ENCODE data around the gene ASAP2.
"Not testable (repeated sequence)": the region's sequence is repeated elsewhere in the genome, so short reads cannot be mapped to it uniquely, and the experiment has no call there.

ASAP2 gene

GRCh38 chr2:9211496-9211895, 4.9 kb downstream of the ASAP2 start:
- DNase-seq (ENCODE audit: low read depth, low spot score), result no peak

GRCh38 chr2:9212010-9212635, 5.5 kb downstream of the ASAP2 start:
- DNase-seq (ENCODE audit: low read depth, low spot score), result no peak

GRCh38 chr2:9212661-9213411, 6.2 kb downstream of the ASAP2 start:
- DNase-seq (ENCODE audit: low read depth, low spot score), result no peak

GRCh38 chr2:9213477-9214051, 7.0 kb downstream of the ASAP2 start:
- no peak for DNase-seq (ENCODE audit: low read depth, low spot score)

GRCh38 chr2:9214873-9215272, 8.3 kb downstream of the ASAP2 start:
- DNase-seq (ENCODE audit: low read depth, low spot score), result no peak

- DNase-seq (ENCODE audit: low read depth, low spot score), result no peak
Observed at GRCh38 chr2:9215680-9216079, 9.1 kb downstream of the ASAP2 start.

GRCh38 chr2:9216143-9216542, 9.5 kb downstream of the ASAP2 start:
- DNase-seq (ENCODE audit: low read depth, low spot score), result not testable (repeated sequence)

- no peak for DNase-seq (ENCODE audit: low read depth, low spot score)
Observed at GRCh38 chr2:9217838-9218770, 11.5 kb downstream of the ASAP2 start.

GRCh38 chr2:9219027-9219445, 12.4 kb downstream of the ASAP2 start:
- no peak for DNase-seq (ENCODE audit: low read depth, low spot score)

GRCh38 chr2:9220201-9220600, 13.6 kb downstream of the ASAP2 start:
- no peak for DNase-seq (ENCODE audit: low read depth, low spot score)

- no peak for DNase-seq (ENCODE audit: low read depth, low spot score)
Observed at GRCh38 chr2:9221223-9221622, 14.6 kb downstream of the ASAP2 start.

- DNase-seq (ENCODE audit: low read depth, low spot score), result no peak
Observed at GRCh38 chr2:9222239-9222892, 15.8 kb downstream of the ASAP2 start.

GRCh38 chr2:9222893-9223287, 16.3 kb downstream of the ASAP2 start:
- no peak for DNase-seq (ENCODE audit: low read depth, low spot score)

- DNase-seq (ENCODE audit: low read depth, low spot score), result no peak
Observed at GRCh38 chr2:9225806-9226205, 19.2 kb downstream of the ASAP2 start.

- no peak for DNase-seq (ENCODE audit: low read depth, low spot score)
Observed at GRCh38 chr2:9226458-9227380, 20.1 kb downstream of the ASAP2 start.

- DNase-seq (ENCODE audit: low read depth, low spot score), result no peak
Observed at GRCh38 chr2:9228088-9228751, 21.6 kb downstream of the ASAP2 start.

GRCh38 chr2:9228781-9229469, 22.3 kb downstream of the ASAP2 start:
- DNase-seq (ENCODE audit: low read depth, low spot score), result no peak

GRCh38 chr2:9229470-9229820, 22.8 kb downstream of the ASAP2 start:
- DNase-seq (ENCODE audit: low read depth, low spot score), result no peak
